Neutrophil (primary cell): ENCODE measurements around the gene EVI5L.
"Not testable (repeated sequence)": the region's sequence is repeated elsewhere in the genome, so short reads cannot be mapped to it uniquely, and the experiment has no call there.

Experiments used
- H3K27ac ChIP-seq: fragments of 200-600 bp; sonication (generic); 2 replicates; pipeline ENCODE4 v1.5.1; 2016; ENCODE audit warnings: mild to moderate bottlenecking, moderate library complexity
- H3K27me3 ChIP-seq: fragments of 200-600 bp; sonication (generic); 2 replicates; pipeline ENCODE4 v1.6.0; 2016; ENCODE audit warnings: mild to moderate bottlenecking
- H3K36me3 ChIP-seq: fragments of 200-600 bp; sonication (generic); 2 replicates; pipeline ENCODE4 v1.5.1; 2017
- H3K4me1 ChIP-seq, 2 experiments: fragments of 200-600 bp in 1 of 2; sonication (generic) in 1 of 2; 1 replicate in 1 of 2; 2 replicates in 1 of 2; pipeline versions ENCODE4 v1.5.1 to v1.6.1; 2013 to 2016; ENCODE audit warnings: low read depth in 1 of 2, low read length in 1 of 2, mild to moderate bottlenecking in 1 of 2, moderate library complexity in 1 of 2; ENCODE audit not compliant: control insufficient read depth in 1 of 2, insufficient read depth in 1 of 2
- H3K4me3 ChIP-seq, 2 experiments: fragments of 200-600 bp in 1 of 2; sonication (generic) in 1 of 2; 1 replicate in 1 of 2; 2 replicates in 1 of 2; pipeline ENCODE4 v1.5.1; 2013 to 2016; ENCODE audit warnings: low read depth in 1 of 2, low read length in 1 of 2, mild to moderate bottlenecking in 1 of 2, moderate library complexity in 1 of 2
- H3K9me3 ChIP-seq: fragments of 200-600 bp; sonication (generic); 2 replicates; pipeline ENCODE4 v1.5.1; 2016
- TF ChIP-seq, protein P1 (sequence below): fragments of 200-600 bp; sonication (generic); IDR thresholded peaks from 2 replicates; pipeline ENCODE4 v1.5.1; 2016; ENCODE audit warnings: antibody characterized with exemption

Gene EVI5L

DNA sequence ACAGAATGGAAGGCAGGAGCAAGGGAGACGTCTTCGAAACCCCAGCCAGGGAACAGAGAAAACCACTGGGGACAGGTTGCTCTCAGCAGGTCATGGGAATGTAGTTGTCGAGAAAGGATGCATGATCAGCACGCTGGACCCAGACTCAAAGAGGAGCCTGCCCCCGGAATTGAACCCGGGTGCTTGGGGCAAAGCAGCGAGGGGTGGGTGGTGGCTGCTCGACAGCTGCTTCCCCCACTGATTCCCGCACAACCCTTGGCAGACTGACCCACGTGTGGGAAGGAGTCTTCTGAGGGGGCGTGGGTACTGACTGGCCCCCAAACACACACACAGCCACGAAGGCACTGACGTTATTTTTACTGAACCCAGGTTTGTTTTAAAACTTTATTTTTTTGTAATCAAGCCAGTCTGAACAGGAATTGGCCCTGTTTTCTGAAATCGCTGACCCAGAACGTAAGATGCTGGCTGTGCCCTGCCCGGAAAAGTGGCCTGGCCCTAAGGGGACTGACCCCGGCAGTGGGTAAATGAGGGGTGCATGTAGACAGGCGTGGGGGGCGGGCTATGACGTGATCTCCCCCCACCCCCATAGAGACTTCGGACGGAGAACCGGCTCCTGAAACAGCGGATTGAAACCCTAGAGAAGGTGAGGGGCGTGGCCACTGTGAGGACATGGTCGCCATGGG lies 25.5 kb downstream of the EVI5L start:
- no peak overlapping the region for H3K4me3 ChIP-seq
- H3K9me3 ChIP-seq: no peaks in the 10 kb centered on the region
- H3K27me3 ChIP-seq: peaks cover 12% of the 10 kb centered on the region
- H3K27ac ChIP-seq: no peak overlapping the region
- H3K36me3 ChIP-seq: peaks cover 1% of the 10 kb centered on the region
- TF ChIP-seq, protein P1, sequence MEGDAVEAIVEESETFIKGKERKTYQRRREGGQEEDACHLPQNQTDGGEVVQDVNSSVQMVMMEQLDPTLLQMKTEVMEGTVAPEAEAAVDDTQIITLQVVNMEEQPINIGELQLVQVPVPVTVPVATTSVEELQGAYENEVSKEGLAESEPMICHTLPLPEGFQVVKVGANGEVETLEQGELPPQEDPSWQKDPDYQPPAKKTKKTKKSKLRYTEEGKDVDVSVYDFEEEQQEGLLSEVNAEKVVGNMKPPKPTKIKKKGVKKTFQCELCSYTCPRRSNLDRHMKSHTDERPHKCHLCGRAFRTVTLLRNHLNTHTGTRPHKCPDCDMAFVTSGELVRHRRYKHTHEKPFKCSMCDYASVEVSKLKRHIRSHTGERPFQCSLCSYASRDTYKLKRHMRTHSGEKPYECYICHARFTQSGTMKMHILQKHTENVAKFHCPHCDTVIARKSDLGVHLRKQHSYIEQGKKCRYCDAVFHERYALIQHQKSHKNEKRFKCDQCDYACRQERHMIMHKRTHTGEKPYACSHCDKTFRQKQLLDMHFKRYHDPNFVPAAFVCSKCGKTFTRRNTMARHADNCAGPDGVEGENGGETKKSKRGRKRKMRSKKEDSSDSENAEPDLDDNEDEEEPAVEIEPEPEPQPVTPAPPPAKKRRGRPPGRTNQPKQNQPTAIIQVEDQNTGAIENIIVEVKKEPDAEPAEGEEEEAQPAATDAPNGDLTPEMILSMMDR: no peak
- peaks cover 0 to 7% of the 10 kb centered on the region in 2 experiments for H3K4me1 ChIP-seq

DNA sequence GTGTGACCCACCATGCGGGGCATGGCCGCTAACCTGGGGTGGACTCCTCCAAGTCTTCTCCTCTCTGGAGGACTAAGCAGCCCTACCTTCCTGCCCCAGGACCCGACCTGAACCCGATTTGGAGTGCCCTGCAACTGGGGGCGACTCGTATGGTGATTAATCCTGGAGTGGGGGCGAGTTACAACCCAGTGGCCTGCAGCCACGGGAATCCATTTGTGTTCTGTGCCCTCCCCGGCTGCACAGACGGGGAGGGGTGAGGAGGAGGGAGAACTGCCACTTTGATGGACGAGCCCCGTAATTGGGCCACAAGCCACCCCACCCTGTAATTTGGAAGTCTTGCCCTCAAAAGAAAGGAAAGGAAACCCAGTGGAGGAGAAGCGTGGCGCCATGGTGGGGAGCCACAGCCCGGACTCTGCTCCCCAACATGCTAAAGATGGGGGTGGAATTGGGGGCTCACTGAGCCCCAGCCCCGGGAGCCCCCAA lies 26.1 kb downstream of the EVI5L start:
- Histone ChIP-seq H3K36me3 (no peaks in the 10 kb centered on the region), H3K9me3 (no peaks in the 10 kb centered on the region), H3K4me3 (no peak overlapping the region), H3K27ac (no peak overlapping the region), H3K4me1 (peaks cover 0 to 7% of the 10 kb centered on the region in 2 experiments), H3K27me3 (peaks cover 18% of the 10 kb centered on the region)
- TF ChIP-seq, protein P1: no peak

DNA sequence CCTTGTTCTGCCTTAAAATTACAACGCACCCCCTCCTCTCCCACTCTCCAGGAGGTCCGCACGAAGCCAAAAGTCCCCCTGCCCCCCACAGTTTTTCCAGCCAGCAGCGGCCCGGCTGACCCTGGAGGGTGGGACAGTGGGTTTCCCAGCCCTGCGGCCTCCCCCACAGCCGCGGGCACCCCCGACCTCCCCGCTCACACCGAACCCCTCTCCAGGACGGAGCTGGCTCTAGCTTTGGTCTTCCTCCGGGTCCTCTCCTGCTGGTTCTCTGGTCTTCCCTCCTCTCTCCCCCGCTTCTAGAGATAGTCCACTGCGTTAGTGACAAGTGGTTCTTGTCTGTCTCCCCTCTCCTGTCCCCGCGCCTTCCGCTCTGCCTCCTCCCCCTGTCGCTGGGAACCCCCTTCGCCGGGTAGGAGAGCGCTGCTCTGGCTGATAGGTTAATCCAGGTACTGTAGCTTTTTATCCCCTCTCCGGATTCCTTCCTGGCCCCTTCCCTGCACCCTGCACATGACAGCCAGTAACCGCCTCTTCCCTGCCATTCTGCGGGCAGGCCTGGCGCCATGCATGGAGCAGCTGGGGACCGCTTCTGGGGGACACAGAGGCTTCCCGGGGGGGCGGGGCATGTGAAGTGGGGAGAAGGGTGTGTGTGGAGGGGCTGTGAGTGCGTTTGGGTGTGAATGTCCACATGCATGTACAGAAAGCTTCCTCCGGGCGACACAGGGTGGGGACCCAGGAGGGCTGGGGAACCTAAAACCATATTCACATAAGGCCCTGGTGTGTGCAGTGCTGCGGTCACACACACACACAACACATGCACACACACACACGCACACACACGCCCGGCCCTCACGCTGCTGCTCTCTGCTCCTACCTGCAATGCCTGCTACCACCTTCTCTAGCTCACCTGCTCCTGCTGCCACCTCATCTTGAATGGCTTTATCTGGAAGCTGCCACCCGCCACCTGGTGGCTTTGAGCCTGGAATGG lies 27.0 kb downstream of the EVI5L start:
- TF ChIP-seq, protein P1: no peak

DNA sequence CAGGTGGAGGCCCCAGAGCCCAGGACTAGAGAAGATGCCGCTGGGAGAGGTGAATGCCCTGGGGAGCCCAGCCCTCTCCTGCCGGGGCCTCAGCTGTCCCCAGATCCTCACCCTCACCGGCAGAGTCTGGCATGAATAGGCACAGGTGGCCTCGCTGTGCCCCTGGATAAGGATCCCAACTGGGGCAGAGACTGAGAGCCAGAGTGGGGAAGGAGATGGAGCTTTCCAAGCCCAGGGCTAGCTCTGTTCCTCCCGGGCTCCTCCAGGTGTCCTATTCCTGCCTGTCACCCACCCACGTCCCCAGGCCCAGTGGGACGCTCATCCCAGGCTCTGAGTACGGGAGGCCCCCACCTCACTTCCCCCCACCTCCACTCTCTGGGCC lies 27.7 kb downstream of the EVI5L start:
- TF ChIP-seq, protein P1: no peak

More for the DNA sequence above, 27.0 kb downstream of the EVI5L start:
- peaks cover 26% of the 10 kb centered on the region for H3K27me3 ChIP-seq
- H3K36me3 ChIP-seq: no peaks in the 10 kb centered on the region
- peaks cover 4 to 11% of the 10 kb centered on the region in 2 experiments for H3K4me1 ChIP-seq
- H3K9me3 ChIP-seq: no peaks in the 10 kb centered on the region
- H3K27ac ChIP-seq: no peak overlapping the region
- no peak overlapping the region for H3K4me3 ChIP-seq

DNA sequence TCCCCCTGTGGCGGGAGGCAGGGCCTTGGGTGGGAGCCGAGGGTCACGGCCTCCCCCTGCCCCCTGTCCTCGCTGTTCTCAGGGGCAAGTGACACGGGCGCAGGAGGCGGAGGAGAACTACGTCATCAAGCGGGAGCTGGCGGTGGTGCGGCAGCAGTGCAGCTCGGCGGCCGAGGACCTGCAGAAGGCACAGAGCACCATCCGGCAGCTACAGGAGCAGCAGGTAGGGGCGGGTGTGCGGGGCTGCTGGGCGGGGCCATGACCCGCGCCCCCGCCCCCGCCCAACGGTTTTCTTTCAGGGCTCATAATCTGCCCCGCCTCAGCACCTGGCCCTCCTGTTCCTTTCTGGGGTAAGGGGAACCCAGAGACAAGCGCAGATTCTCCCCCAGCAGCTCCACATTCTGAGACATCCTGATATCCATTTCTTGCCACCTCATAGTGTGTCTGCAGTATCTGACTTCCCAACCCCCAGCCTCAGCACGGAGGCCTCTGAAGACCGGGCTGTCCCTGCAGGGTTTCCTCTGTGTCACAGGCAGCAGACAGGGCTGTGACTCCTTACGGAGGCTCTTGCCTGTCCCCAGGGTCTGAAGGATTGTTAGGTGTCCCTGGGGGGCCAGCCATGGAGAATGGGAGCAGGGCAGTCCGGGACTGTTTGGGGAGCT lies 28.2 kb downstream of the EVI5L start:
- Histone ChIP-seq H3K36me3 (no peaks in the 10 kb centered on the region), H3K4me3 (no peak overlapping the region), H3K9me3 (no peaks in the 10 kb centered on the region), H3K4me1 (peaks cover 7 to 19% of the 10 kb centered on the region in 2 experiments), H3K27me3 (peaks cover 39% of the 10 kb centered on the region), H3K27ac (no peak overlapping the region)
- TF ChIP-seq, protein P1: no peak

More for the DNA sequence above, 27.7 kb downstream of the EVI5L start:
- H3K9me3 ChIP-seq: no peaks in the 10 kb centered on the region
- H3K27me3 ChIP-seq: peaks cover 34% of the 10 kb centered on the region
- H3K4me3 ChIP-seq: no peak overlapping the region
- no peak overlapping the region for H3K27ac ChIP-seq
- peaks cover 7 to 19% of the 10 kb centered on the region in 2 experiments for H3K4me1 ChIP-seq
- no peaks in the 10 kb centered on the region for H3K36me3 ChIP-seq

DNA sequence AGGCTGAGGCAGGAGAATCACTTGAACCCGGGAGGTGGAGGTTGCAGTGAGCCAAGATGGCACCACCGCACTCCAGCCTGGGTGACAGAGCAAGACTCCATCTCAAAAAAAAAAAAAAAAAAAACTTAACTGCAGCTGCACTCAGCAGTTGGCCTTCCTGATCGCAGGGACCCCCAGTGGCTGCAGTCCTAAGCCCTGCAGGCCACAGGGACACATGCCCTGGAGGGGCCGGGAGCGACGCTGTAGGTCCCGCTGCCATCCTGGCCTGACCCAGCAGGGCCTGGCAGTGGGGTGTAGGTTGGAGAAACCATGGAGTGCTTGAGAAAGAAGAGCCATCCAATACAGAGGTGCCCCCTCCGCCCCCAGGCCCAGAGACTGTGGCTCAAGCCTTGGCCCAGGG lies 29.1 kb downstream of the EVI5L start:
- not testable (repeated sequence) for H3K4me3 ChIP-seq, H3K36me3 ChIP-seq, H3K27ac ChIP-seq, H3K9me3 ChIP-seq
- H3K27me3 ChIP-seq: peaks cover 47% of the 10 kb centered on the region
- peaks cover 7 to 18% of the 10 kb centered on the region in 2 experiments for H3K4me1 ChIP-seq
